ENCODE data around the gene NCF2.

Gene NCF2

DNA sequence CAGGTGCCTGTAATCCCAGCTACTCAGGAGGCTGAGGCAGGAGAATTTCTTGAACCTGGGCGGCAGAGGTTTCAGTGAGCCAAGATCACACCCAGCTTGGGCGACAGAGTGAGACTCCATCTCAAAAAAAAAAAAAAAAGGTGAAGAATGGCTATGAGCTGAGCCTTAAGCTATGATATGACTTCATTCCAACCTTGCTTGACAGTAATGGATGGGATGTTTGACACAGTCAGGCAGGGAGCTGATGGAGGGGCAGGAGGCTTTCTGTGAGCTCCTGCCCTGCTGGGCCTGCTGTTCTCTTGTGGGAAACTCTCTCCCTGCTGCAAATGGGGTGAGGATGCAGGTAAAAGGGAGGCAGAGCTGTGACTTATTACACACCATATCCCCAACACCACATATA, 27.6 kb downstream of the NCF2 start:
- H3K9me3 ChIP-seq (ENCODE audit: control insufficient read depth in 1 of 2, low read length in 2 of 2), result no peaks in the 10 kb centered on the region
- H3K27me3 ChIP-seq (ENCODE audit: control insufficient read depth in 1 of 2, insufficient read depth in 2 of 2, low read length in 2 of 2), result no peaks in the 10 kb centered on the region
- no peak overlapping the region for H3K27ac ChIP-seq (ENCODE audit: low read depth, low read length)
- H3K36me3 ChIP-seq (ENCODE audit: control insufficient read depth in 1 of 2, insufficient read depth in 2 of 2, low read length in 2 of 2), result peaks cover 0 to 2% of the 10 kb centered on the region in 2 donors
- H3K9ac ChIP-seq (ENCODE audit: low read depth in 1 of 2, low read length in 2 of 2), result no peak overlapping the region
- H3K4me3 ChIP-seq (ENCODE audit: low read depth in 1 of 2, low read length in 2 of 2), result no peak overlapping the region
- H3K4me1 ChIP-seq (ENCODE audit: control insufficient read depth in 1 of 2, insufficient read depth in 2 of 2, low read length in 2 of 2), result no peaks in the 10 kb centered on the region

DNA sequence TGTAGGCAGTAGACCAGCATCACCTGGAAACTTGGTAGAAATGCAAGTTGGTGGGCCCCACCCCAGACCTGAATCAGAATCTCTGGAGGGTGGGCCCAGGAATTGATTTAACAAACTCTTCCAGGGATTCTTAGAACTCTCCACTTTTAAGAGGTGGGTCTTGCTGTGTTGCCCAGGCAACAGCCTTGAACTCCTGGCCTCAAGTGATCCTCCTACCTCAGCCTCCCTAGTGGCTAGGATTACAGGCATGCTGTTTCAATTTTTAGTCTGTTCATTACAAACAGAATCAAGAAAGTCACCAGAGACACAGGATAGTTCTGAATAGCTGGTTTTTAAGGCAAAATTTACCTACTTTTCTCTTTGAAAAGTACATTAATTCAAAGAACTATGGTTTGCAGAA, 31.2 kb downstream of the NCF2 start:
- Histone ChIP-seq H3K4me1 (ENCODE audit: control insufficient read depth in 1 of 2, insufficient read depth in 2 of 2, low read length in 2 of 2) (no peaks in the 10 kb centered on the region), H3K9me3 (ENCODE audit: control insufficient read depth in 1 of 2, low read length in 2 of 2) (no peaks in the 10 kb centered on the region), H3K27ac (ENCODE audit: low read depth, low read length) (no peak overlapping the region), H3K36me3 (ENCODE audit: control insufficient read depth in 1 of 2, insufficient read depth in 2 of 2, low read length in 2 of 2) (peaks cover 0 to 18% of the 10 kb centered on the region in 2 donors), H3K4me3 (ENCODE audit: low read depth in 1 of 2, low read length in 2 of 2) (no peak overlapping the region), H3K27me3 (ENCODE audit: control insufficient read depth in 1 of 2, insufficient read depth in 2 of 2, low read length in 2 of 2) (no peaks in the 10 kb centered on the region), H3K9ac (ENCODE audit: low read depth in 1 of 2, low read length in 2 of 2) (no peak overlapping the region)

DNA sequence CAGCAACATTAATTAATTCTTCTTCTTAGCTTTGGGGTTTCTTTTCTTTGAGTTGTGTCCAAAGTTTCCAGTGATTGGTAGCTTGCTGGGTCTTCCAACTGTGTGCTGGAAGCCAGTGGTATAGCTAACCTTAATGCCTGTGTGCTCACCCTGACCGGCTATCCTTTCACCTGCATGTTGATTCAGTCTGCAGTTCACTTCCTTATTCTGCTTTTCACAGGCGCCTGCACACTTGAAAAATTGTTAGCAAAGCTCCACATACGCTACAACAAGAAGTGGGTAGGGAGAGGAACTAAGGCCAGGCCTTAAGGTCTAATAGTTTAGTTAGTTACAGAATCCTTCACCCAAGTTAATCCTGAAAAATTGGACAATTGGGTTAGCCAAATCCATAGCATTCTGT, 35.7 kb downstream of the NCF2 start:
- Histone ChIP-seq H3K9me3 (ENCODE audit: control insufficient read depth in 1 of 2, low read length in 2 of 2) (no peaks in the 10 kb centered on the region), H3K27ac (ENCODE audit: low read depth, low read length) (no peak overlapping the region), H3K4me1 (ENCODE audit: control insufficient read depth in 1 of 2, insufficient read depth in 2 of 2, low read length in 2 of 2) (no peaks in the 10 kb centered on the region), H3K27me3 (ENCODE audit: control insufficient read depth in 1 of 2, insufficient read depth in 2 of 2, low read length in 2 of 2) (no peaks in the 10 kb centered on the region), H3K36me3 (ENCODE audit: control insufficient read depth in 1 of 2, insufficient read depth in 2 of 2, low read length in 2 of 2) (peaks cover 33 to 57% of the 10 kb centered on the region in 2 donors), H3K9ac (ENCODE audit: low read depth in 1 of 2, low read length in 2 of 2) (no peak overlapping the region), H3K4me3 (ENCODE audit: low read depth in 1 of 2, low read length in 2 of 2) (no peak overlapping the region)

DNA sequence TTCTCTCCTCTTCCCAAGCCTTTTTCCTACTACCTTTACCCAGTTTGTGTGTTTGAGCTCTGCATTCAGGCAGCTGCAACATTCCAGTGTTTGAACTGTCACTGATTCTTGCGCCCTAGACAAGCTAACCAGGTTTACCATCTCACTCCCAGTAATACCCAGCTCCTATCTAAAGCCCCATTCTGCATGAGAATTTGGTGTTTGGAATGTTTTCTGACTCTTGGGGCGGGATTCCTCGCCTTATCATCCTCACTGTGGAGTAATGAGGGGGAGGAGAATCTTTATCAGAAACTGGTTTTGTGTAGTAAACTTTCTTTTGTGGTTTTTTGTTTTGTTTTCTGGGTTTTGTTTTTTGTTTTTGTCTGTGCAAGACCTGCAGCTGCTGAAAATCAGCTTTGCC, 36.5 kb downstream of the NCF2 start:
- peaks cover 33 to 64% of the 10 kb centered on the region in 2 donors for H3K36me3 ChIP-seq (ENCODE audit: control insufficient read depth in 1 of 2, insufficient read depth in 2 of 2, low read length in 2 of 2)
- H3K9me3 ChIP-seq (ENCODE audit: control insufficient read depth in 1 of 2, low read length in 2 of 2), result no peaks in the 10 kb centered on the region

DNA sequence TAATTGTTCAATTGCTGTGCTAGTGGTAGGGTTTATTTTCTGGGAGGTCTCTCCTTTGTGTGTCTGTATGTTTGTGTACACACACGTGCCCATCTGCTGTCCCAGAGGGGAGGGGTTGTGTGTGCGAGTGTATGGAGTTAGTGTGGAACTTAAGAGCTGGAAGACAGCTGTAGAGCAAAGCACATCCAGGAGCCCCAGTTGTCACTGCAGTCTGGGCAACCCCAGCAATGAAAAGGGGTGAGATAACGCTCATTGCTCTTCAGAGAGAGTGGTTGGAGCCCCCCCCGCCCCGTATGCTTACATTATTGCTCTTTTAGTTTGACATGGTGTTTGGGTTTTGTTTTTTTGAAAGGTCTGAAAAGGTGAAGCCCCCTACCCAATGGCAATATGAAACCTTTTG, 36.9 kb downstream of the NCF2 start:
- peaks cover 33 to 69% of the 10 kb centered on the region in 2 donors for H3K36me3 ChIP-seq (ENCODE audit: control insufficient read depth in 1 of 2, insufficient read depth in 2 of 2, low read length in 2 of 2)
- no peaks in the 10 kb centered on the region for H3K4me1 ChIP-seq (ENCODE audit: control insufficient read depth in 1 of 2, insufficient read depth in 2 of 2, low read length in 2 of 2)
- no peaks in the 10 kb centered on the region for H3K9me3 ChIP-seq (ENCODE audit: control insufficient read depth in 1 of 2, low read length in 2 of 2)
- no peak overlapping the region for H3K27ac ChIP-seq (ENCODE audit: low read depth, low read length)
- H3K27me3 ChIP-seq (ENCODE audit: control insufficient read depth in 1 of 2, insufficient read depth in 2 of 2, low read length in 2 of 2), result no peaks in the 10 kb centered on the region
- no peak overlapping the region for H3K4me3 ChIP-seq (ENCODE audit: low read depth in 1 of 2, low read length in 2 of 2)
- H3K9ac ChIP-seq (ENCODE audit: low read depth in 1 of 2, low read length in 2 of 2), result no peak overlapping the region

More for the DNA sequence above, 36.5 kb downstream of the NCF2 start:
- no peak overlapping the region for H3K4me3 ChIP-seq (ENCODE audit: low read depth in 1 of 2, low read length in 2 of 2)
- H3K27me3 ChIP-seq (ENCODE audit: control insufficient read depth in 1 of 2, insufficient read depth in 2 of 2, low read length in 2 of 2), result no peaks in the 10 kb centered on the region
- no peak overlapping the region for H3K9ac ChIP-seq (ENCODE audit: low read depth in 1 of 2, low read length in 2 of 2)
- no peak overlapping the region for H3K27ac ChIP-seq (ENCODE audit: low read depth, low read length)
- no peaks in the 10 kb centered on the region for H3K4me1 ChIP-seq (ENCODE audit: control insufficient read depth in 1 of 2, insufficient read depth in 2 of 2, low read length in 2 of 2)

DNA sequence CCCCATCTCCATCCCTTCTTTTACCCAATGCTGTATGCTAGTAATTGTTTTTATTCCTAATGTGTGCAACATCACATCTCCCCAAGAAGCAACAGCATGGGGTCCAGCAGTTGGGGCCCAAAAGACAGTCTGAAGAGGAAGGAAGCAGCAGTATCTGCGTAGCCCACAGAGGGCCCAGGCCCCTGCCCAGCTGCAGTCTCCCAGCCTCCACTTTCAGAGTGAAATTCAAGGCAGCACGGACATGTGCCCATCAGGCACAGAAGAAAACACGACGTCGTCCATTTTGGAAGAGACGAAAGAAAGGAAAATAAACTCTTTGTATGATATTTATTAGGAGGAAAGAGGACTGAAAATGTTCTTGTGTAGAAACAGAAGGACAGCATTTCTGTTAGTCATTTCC, 37.4 kb downstream of the NCF2 start:
- H3K36me3 ChIP-seq (ENCODE audit: control insufficient read depth in 1 of 2, insufficient read depth in 2 of 2, low read length in 2 of 2), result peaks cover 33 to 73% of the 10 kb centered on the region in 2 donors
- H3K27me3 ChIP-seq (ENCODE audit: control insufficient read depth in 1 of 2, insufficient read depth in 2 of 2, low read length in 2 of 2), result no peaks in the 10 kb centered on the region
- no peak overlapping the region for H3K9ac ChIP-seq (ENCODE audit: low read depth in 1 of 2, low read length in 2 of 2)
- no peaks in the 10 kb centered on the region for H3K9me3 ChIP-seq (ENCODE audit: control insufficient read depth in 1 of 2, low read length in 2 of 2)
- H3K4me3 ChIP-seq (ENCODE audit: low read depth in 1 of 2, low read length in 2 of 2), result no peak overlapping the region
- H3K27ac ChIP-seq (ENCODE audit: low read depth, low read length), result no peak overlapping the region
- no peaks in the 10 kb centered on the region for H3K4me1 ChIP-seq (ENCODE audit: control insufficient read depth in 1 of 2, insufficient read depth in 2 of 2, low read length in 2 of 2)

DNA sequence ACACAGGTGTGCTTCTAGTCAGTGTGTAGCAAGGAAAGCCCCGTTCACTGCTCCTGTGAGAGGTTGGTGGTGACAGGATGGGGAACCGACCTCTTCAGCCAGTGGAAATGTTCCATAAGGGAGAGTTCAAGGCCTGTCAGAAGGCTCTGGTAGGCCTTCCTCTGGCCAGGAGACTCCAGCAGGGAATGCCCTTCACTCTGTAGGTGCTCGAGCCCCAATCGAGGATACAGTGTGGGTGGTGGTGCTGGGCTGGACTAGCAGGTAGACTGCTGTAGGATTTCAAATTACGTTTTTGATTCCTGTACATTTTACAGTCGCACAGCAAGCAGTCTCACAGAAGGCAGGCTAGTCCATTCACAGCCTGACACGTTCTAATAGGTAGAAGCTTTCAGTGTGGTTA, 37.8 kb downstream of the NCF2 start:
- Histone ChIP-seq H3K36me3 (ENCODE audit: control insufficient read depth in 1 of 2, insufficient read depth in 2 of 2, low read length in 2 of 2) (peaks cover 33 to 75% of the 10 kb centered on the region in 2 donors), H3K9ac (ENCODE audit: low read depth in 1 of 2, low read length in 2 of 2) (no peak overlapping the region)

DNA sequence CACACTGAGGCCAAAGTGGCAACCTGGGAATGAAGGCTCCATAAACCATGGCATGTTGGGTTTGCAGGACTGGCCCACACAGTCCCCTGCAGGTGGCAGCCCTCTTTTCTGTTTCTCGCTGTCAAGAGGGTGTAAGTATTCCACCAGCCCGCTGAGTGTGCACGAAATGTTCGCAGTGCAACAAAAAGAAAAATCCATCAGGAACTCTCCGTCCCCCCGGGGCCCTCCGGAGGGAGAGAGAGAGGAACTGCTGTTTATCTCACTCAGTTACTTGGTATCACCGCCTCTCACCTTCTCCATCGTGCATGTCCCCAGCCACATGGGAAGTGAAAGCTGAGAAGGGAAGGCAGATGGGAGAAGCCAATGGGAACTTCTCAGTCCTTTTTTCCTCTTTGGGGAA, 38.3 kb downstream of the NCF2 start:
- no peaks in the 10 kb centered on the region for H3K27me3 ChIP-seq (ENCODE audit: control insufficient read depth in 1 of 2, insufficient read depth in 2 of 2, low read length in 2 of 2)
- H3K4me1 ChIP-seq (ENCODE audit: control insufficient read depth in 1 of 2, insufficient read depth in 2 of 2, low read length in 2 of 2), result no peaks in the 10 kb centered on the region
- peaks cover 38 to 77% of the 10 kb centered on the region in 2 donors for H3K36me3 ChIP-seq (ENCODE audit: control insufficient read depth in 1 of 2, insufficient read depth in 2 of 2, low read length in 2 of 2)
- H3K9me3 ChIP-seq (ENCODE audit: control insufficient read depth in 1 of 2, low read length in 2 of 2), result no peaks in the 10 kb centered on the region
- H3K27ac ChIP-seq (ENCODE audit: low read depth, low read length), result no peak overlapping the region
- no peak overlapping the region for H3K4me3 ChIP-seq (ENCODE audit: low read depth in 1 of 2, low read length in 2 of 2)
- H3K9ac ChIP-seq (ENCODE audit: low read depth in 1 of 2, low read length in 2 of 2), result no peak overlapping the region

More for the DNA sequence above, 37.8 kb downstream of the NCF2 start:
- no peak overlapping the region for H3K4me3 ChIP-seq (ENCODE audit: low read depth in 1 of 2, low read length in 2 of 2)
- no peaks in the 10 kb centered on the region for H3K4me1 ChIP-seq (ENCODE audit: control insufficient read depth in 1 of 2, insufficient read depth in 2 of 2, low read length in 2 of 2)
- no peaks in the 10 kb centered on the region for H3K27me3 ChIP-seq (ENCODE audit: control insufficient read depth in 1 of 2, insufficient read depth in 2 of 2, low read length in 2 of 2)
- H3K27ac ChIP-seq (ENCODE audit: low read depth, low read length), result no peak overlapping the region
- no peaks in the 10 kb centered on the region for H3K9me3 ChIP-seq (ENCODE audit: control insufficient read depth in 1 of 2, low read length in 2 of 2)

DNA sequence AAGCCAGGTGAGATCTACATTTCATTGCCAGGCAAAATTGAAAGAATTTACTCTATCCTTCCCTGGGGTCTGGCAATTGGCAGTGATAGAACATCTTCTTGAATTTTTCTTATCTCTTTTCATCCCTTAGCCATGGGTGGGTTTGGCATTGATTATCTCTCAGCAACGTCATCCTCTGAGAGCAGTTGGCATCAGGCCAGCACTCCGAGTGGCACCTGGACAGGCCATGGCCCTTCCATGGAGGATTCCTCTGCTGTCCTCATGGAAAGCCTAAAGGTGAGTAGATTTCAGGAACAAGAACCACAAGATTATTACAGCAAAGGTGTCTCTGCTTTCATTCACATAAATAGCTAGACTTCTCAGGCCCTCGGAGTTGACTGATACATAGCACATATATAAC, 39.3 kb downstream of the NCF2 start:
- Histone ChIP-seq H3K36me3 (ENCODE audit: control insufficient read depth in 1 of 2, insufficient read depth in 2 of 2, low read length in 2 of 2) (peaks cover 48 to 87% of the 10 kb centered on the region in 2 donors), H3K27ac (ENCODE audit: low read depth, low read length) (no peak overlapping the region)

DNA sequence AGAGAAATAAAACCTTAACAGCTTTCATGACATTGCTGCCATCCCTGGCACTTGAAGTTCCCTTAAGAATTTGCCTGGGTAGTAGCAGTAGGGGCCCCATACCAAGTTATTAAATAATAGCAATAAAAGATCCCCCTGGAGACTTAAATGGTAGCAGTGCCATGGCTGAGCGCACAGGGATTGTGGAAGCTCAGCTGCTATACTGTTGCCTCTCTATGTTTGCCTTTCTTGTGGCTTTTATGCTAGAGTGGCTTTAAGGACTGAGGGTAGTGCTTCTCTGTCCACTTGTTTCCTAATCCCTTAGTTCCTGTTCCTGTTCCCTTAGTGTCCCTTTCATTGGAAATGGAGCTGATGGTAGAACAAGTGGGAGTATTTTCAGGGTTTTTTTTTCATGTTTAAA, 42.1 kb downstream of the NCF2 start:
- no peak overlapping the region for H3K4me3 ChIP-seq (ENCODE audit: low read depth in 1 of 2, low read length in 2 of 2)
- H3K4me1 ChIP-seq (ENCODE audit: control insufficient read depth in 1 of 2, insufficient read depth in 2 of 2, low read length in 2 of 2), result no peaks in the 10 kb centered on the region
- H3K27me3 ChIP-seq (ENCODE audit: control insufficient read depth in 1 of 2, insufficient read depth in 2 of 2, low read length in 2 of 2), result no peaks in the 10 kb centered on the region
- no peak overlapping the region for H3K9ac ChIP-seq (ENCODE audit: low read depth in 1 of 2, low read length in 2 of 2)
- H3K9me3 ChIP-seq (ENCODE audit: control insufficient read depth in 1 of 2, low read length in 2 of 2), result no peaks in the 10 kb centered on the region
- H3K36me3 ChIP-seq (ENCODE audit: control insufficient read depth in 1 of 2, insufficient read depth in 2 of 2, low read length in 2 of 2), result peaks cover 60 to 87% of the 10 kb centered on the region in 2 donors
- no peak overlapping the region for H3K27ac ChIP-seq (ENCODE audit: low read depth, low read length)

More for the DNA sequence above, 39.3 kb downstream of the NCF2 start:
- no peak overlapping the region for H3K4me3 ChIP-seq (ENCODE audit: low read depth in 1 of 2, low read length in 2 of 2)
- no peaks in the 10 kb centered on the region for H3K4me1 ChIP-seq (ENCODE audit: control insufficient read depth in 1 of 2, insufficient read depth in 2 of 2, low read length in 2 of 2)
- H3K9ac ChIP-seq (ENCODE audit: low read depth in 1 of 2, low read length in 2 of 2), result no peak overlapping the region
- no peaks in the 10 kb centered on the region for H3K9me3 ChIP-seq (ENCODE audit: control insufficient read depth in 1 of 2, low read length in 2 of 2)
- H3K27me3 ChIP-seq (ENCODE audit: control insufficient read depth in 1 of 2, insufficient read depth in 2 of 2, low read length in 2 of 2), result no peaks in the 10 kb centered on the region

DNA sequence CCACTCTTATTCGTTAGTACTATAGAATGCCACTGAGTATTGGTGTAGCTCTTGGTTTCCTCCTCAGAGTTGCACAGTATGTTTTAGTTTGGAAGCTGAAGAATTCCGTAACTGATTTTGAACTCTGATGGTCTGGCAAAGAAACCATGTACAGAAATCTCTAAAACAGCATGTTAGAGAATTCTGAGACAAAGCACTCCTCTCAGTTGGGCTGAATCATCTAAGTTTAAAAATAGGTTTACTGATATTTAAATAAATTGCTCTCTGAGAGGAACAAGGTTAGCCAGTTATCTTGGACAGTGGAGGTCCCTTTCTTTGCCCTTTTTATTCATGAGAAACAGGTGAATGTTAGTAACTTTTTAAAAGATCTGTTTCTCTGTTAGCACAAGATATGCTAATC, 43.8 kb downstream of the NCF2 start:
- Histone ChIP-seq H3K9ac (ENCODE audit: low read depth in 1 of 2, low read length in 2 of 2) (no peak overlapping the region), H3K27me3 (ENCODE audit: control insufficient read depth in 1 of 2, insufficient read depth in 2 of 2, low read length in 2 of 2) (no peaks in the 10 kb centered on the region), H3K27ac (ENCODE audit: low read depth, low read length) (no peak overlapping the region), H3K4me3 (ENCODE audit: low read depth in 1 of 2, low read length in 2 of 2) (no peak overlapping the region), H3K36me3 (ENCODE audit: control insufficient read depth in 1 of 2, insufficient read depth in 2 of 2, low read length in 2 of 2) (peaks cover 51 to 83% of the 10 kb centered on the region in 2 donors), H3K9me3 (ENCODE audit: control insufficient read depth in 1 of 2, low read length in 2 of 2) (no peaks in the 10 kb centered on the region), H3K4me1 (ENCODE audit: control insufficient read depth in 1 of 2, insufficient read depth in 2 of 2, low read length in 2 of 2) (no peaks in the 10 kb centered on the region)
